Nephron (organoid): Measurements from ENCODE around the gene ATRNL1.

Source experiments
- H3K27ac Mint-ChIP-seq, 3 experiments: 2 replicates each; pipeline ENCODE4 v1.8.0; 2020; ENCODE audit warnings: mixed read lengths in 3 of 3, mild to moderate bottlenecking in 2 of 3, moderate library complexity in 1 of 3
- H3K27me3 Mint-ChIP-seq: 2 replicates; pipeline ENCODE4 v1.8.0; 2021; ENCODE audit warnings: low read depth, mild to moderate bottlenecking, moderate library complexity, mixed read lengths
- H3K36me3 Mint-ChIP-seq: 2 replicates; pipeline ENCODE4 v1.8.0; 2020; ENCODE audit warnings: low read depth, mixed read lengths
- H3K4me1 Mint-ChIP-seq: 2 replicates; pipeline ENCODE4 v1.8.0; 2020; ENCODE audit warnings: mixed read lengths
- H3K4me3 Mint-ChIP-seq, 3 experiments: 2 replicates each; pipeline ENCODE4 v1.8.0; 2020; ENCODE audit warnings: mild to moderate bottlenecking in 3 of 3, mixed read lengths in 3 of 3, moderate library complexity in 2 of 3
- H3K9me3 Mint-ChIP-seq: 2 replicates; pipeline ENCODE4 v1.8.0; 2020; ENCODE audit warnings: mixed read lengths
- TF ChIP-seq, protein P1 (sequence below), 3 experiments: fragments of 200-600 bp; sonication (generic); IDR thresholded peaks; one replicate each; pipeline ENCODE4 v1.5.0; 2021; ENCODE audit warnings: antibody characterized with exemption in 3 of 3; ENCODE audit not compliant: unreplicated experiment in 3 of 3

The ATRNL1 gene

DNA sequence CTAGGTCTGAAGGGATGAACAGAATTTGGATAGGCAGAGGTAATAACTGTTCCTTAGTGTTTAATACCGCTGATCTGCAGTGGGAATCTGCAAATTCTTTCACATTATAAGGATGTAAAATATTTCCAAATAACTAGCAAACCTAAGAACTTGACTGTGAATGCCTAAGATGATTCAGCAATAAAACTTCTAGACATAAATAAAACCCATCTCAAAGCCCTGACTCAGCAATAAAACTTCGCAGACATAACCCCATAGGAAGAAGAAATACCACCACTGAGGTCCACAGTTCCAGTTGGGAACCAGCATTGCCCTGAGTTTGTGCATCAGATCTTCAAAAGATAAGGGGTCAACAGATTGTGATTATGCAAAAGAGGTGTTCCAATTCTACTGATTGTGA, 825.6 kb downstream of the ATRNL1 start:
- no peak overlapping the region for H3K27ac Mint-ChIP-seq
- H3K36me3 Mint-ChIP-seq = peaks cover 4% of the 10 kb centered on the region
- no peaks in the 10 kb centered on the region for H3K4me1 Mint-ChIP-seq
- H3K4me3 Mint-ChIP-seq = no peak overlapping the region
- H3K27me3 Mint-ChIP-seq = no peaks in the 10 kb centered on the region
- peaks cover 3% of the 10 kb centered on the region for H3K9me3 Mint-ChIP-seq
- TF ChIP-seq, protein P1, sequence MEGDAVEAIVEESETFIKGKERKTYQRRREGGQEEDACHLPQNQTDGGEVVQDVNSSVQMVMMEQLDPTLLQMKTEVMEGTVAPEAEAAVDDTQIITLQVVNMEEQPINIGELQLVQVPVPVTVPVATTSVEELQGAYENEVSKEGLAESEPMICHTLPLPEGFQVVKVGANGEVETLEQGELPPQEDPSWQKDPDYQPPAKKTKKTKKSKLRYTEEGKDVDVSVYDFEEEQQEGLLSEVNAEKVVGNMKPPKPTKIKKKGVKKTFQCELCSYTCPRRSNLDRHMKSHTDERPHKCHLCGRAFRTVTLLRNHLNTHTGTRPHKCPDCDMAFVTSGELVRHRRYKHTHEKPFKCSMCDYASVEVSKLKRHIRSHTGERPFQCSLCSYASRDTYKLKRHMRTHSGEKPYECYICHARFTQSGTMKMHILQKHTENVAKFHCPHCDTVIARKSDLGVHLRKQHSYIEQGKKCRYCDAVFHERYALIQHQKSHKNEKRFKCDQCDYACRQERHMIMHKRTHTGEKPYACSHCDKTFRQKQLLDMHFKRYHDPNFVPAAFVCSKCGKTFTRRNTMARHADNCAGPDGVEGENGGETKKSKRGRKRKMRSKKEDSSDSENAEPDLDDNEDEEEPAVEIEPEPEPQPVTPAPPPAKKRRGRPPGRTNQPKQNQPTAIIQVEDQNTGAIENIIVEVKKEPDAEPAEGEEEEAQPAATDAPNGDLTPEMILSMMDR (IDR thresholded peaks at IDR 0.05; ENCODE audit: unreplicated experiment in 3 of 3) = no peak

DNA sequence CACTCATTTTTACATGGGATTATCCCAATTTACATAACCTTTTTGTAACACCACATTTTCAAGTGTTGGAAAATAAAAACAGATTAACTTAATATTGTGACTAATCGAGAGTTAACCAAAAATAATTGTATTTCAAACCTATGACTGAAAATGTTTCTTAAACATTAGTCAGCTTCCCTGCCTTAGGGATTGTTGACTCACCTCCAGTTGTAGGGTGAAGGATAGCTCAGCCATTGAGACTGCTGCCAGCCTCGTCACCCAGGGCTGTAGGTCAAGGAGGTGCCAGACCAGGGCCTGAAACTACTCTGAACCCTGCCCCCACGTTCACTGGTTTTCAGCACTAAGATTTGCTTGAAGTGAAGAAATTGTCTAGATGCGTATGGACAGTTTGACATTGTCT, 828.6 kb downstream of the ATRNL1 start:
- Mint-ChIP-seq H3K27ac (no peak overlapping the region), H3K36me3 (peaks cover 9% of the 10 kb centered on the region), H3K27me3 (no peaks in the 10 kb centered on the region), H3K4me1 (no peaks in the 10 kb centered on the region), H3K9me3 (peaks cover 16% of the 10 kb centered on the region), H3K4me3 (no peak overlapping the region)
- TF ChIP-seq, protein P1 (IDR thresholded peaks at IDR 0.05; ENCODE audit: unreplicated experiment in 3 of 3) = no peak

DNA sequence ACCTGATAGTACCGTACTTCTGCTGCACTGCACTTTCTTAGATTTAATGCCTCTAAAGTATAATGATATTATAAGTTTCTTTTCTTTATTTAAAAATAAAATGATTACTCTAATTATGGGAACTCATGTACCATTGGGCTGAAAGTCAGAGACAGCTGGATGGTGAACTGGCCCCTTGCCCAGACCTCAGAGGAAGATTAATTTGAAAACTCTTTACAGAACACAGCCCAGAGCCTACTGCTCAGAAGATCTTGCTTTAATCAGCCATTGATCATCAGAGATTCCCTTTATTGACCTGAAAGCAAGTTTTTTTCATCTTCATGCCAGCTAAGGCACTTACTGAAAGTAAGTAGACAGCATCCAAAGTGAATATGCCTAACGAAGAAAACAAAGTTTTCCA, 838.1 kb downstream of the ATRNL1 start:
- H3K9me3 Mint-ChIP-seq = no peaks in the 10 kb centered on the region
- peaks cover 5% of the 10 kb centered on the region for H3K27me3 Mint-ChIP-seq
- no peak overlapping the region for H3K27ac Mint-ChIP-seq
- no peaks in the 10 kb centered on the region for H3K36me3 Mint-ChIP-seq
- no peaks in the 10 kb centered on the region for H3K4me1 Mint-ChIP-seq
- TF ChIP-seq, protein P1 (IDR thresholded peaks at IDR 0.05; ENCODE audit: unreplicated experiment in 3 of 3) = no peak
- no peak overlapping the region for H3K4me3 Mint-ChIP-seq

DNA sequence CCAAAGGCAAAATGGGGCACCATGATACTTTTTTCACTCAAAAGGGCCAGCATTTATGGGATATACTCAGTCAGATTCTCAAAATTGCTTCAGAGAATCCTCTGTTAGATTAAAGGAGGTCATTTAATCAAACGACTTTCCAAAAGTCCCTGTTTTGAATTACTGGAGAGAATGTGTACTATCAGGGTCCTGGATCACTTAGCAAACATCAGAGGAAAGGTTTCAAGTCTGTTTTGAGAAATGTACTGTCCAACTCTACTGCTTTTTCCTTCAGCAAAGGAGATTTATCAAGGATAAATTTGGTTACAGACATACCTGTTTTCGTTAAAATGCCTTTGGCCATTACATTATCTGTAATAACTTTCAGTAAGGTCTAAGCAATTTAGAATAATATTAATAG, 838.9 kb downstream of the ATRNL1 start:
- Mint-ChIP-seq H3K36me3 (no peaks in the 10 kb centered on the region), H3K9me3 (no peaks in the 10 kb centered on the region), H3K4me3 (no peak overlapping the region), H3K27me3 (peaks cover 5% of the 10 kb centered on the region), H3K4me1 (peaks cover 4% of the 10 kb centered on the region), H3K27ac (no peak overlapping the region)
- TF ChIP-seq, protein P1 (IDR thresholded peaks at IDR 0.05; ENCODE audit: unreplicated experiment in 3 of 3) = no peak

DNA sequence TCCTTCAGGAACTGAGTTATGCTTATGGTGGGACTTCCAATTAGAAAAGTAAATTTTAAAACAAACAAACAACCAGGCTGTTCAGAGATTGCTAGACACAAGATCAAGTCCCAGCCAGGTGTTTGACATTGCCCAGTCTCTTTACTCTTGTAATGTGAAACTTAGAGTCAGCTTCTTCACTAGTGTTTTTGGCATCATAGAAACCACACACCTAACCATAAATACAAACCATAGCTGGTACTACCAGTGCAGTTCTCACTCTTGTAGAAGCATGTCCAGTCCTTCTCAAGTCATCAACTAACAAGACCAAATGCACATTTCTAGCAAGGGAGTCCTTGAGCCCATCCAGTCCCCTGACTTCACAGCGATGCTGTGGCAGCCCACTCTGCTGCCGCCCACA, 839.9 kb downstream of the ATRNL1 start:
- Mint-ChIP-seq H3K27ac (no peak overlapping the region), H3K4me3 (no peak overlapping the region), H3K27me3 (peaks cover 5% of the 10 kb centered on the region), H3K4me1 (peaks cover 10% of the 10 kb centered on the region), H3K9me3 (no peaks in the 10 kb centered on the region), H3K36me3 (no peaks in the 10 kb centered on the region)
- TF ChIP-seq, protein P1 (IDR thresholded peaks at IDR 0.05; ENCODE audit: unreplicated experiment in 3 of 3) = no peak

DNA sequence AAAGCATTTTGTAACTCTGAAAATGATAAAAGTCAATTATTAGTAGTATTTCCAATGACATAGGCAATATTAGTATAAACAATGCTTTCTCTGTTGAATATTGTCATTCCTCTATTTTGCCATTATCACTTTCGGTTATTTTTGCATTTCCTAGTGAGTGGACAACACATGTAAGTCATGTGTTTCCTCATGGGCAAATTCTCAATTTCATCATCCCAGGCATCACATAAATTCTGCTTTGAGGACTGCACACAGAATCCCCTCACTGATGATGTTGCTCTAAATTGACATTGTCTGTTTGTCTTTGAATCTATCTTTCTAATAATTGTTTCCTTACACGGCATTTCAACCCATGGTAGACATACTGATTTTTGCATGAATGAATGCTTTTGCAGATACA, 842.6 kb downstream of the ATRNL1 start:
- TF ChIP-seq, protein P1 (IDR thresholded peaks at IDR 0.05; ENCODE audit: unreplicated experiment in 3 of 3) = no peak
- H3K4me1 Mint-ChIP-seq = peaks cover 16% of the 10 kb centered on the region
- H3K9me3 Mint-ChIP-seq = no peaks in the 10 kb centered on the region

More for the DNA sequence above, 842.6 kb downstream of the ATRNL1 start:
- Mint-ChIP-seq H3K4me3 (no peak overlapping the region), H3K27ac (no peak overlapping the region), H3K27me3 (peaks cover 5% of the 10 kb centered on the region), H3K36me3 (peaks cover 7% of the 10 kb centered on the region)
